Measurements from ENCODE around the gene TNNT2. TPM values are rescaled to one million over a fixed set of nuclear protein-coding genes. Genes with fewer than 3 reads are reported as not detected.

Gene TNNT2
- total RNA-seq, 1 donor from 2014 or later = 9.7 TPM

DNA sequence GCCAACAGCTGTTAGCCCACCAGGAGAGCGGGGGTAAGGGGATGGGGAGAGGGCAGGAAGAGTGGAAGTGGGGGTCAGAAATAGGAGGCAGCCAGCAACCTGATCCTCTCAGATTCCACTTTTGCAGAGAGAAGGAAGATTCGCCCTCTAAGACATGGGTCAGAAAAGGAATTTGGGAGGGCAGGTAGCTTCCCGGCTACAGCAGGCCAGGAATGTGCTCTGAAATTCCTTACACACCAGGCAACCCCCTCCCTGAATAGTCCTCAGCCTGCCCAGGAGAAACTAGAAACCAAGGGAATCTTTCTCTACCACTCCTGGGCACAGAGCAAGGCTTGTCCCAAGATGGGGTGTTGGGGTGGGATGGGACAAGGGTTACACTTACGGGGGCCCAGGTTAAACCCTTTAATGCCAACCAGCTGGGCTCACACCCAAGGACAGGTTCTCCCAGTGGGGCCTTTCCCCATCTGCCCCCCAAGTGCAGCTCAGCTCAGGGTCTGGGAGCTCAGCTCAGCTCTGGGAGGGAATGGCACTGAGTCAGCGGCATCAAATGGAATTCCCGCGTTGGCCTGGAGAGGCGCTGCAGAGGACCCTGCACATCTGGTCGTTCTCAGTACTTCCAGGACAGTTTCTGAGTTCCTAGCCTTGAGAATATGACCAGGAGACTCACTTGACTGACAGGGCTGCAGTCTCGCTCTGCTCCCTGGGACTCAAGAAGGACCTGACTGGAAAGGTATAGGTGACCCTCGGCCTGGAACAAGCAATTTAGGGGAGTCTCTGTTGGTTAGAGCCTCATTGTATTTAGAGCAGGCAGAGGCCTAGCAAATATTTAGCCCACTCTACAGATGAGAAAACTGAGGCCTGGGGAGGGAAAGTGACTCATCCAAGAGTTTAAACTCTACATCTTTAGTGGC lies 761 bp downstream of the TNNT2 start:
- no peak for DNase-seq

DNA sequence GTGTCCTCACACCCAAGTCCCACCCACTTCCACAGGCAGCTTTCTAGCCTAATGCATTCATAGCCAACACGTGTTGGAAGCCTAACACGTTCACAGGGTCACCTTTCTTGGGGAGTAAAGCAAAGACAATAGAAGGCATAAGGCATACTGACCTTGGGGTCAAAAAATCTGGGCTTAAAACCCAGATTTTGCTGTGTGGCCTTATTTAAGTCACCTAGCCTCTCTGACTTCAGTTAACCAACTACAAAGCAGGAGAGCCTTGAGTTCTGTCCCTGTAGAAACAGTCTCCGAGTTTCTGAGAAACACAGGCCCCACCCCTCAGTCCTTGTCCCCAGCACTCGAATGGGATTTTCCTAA lies 1.4 kb downstream of the TNNT2 start:
- no peak for DNase-seq

DNA sequence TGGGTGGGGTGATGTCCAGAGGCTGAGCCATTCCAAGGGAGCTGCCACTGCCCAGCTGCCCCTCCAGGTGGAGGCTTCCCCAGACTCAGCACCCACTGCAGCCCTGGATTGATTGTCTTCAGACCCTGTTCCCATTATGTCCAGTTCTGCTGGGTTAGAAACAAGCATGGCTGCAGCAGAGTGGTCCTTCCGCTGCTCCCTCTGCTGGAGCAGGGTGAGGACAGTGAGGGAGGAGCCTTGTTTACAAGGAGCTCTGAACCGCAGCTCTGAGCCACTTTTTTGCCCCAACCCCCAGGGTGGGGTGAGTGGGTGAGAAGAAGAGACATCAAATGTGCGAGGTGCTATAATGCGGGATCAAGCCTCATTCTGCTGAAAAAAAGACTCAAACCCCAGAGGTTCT lies 2.3 kb downstream of the TNNT2 start:
- no peak for DNase-seq

DNA sequence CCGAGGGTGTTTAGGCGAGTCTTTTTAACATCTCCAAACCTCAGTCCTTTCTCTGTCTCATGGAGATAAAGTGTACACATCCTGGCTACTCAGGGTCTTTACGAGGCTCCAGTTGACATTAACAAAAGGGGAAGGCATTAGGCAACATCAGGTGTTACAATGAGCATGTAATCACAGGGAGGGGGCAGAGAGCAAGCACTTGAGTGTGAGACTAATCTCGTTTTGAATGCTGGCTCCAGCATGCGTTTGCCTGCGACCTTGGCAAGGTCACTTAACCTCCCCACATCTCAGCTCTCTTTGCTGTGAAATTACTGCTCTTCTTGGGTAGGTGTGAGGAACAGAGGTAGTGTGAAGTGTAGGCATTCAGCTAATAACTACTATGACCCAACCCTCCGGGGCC lies 3.1 kb downstream of the TNNT2 start:
- no peak for DNase-seq

DNA sequence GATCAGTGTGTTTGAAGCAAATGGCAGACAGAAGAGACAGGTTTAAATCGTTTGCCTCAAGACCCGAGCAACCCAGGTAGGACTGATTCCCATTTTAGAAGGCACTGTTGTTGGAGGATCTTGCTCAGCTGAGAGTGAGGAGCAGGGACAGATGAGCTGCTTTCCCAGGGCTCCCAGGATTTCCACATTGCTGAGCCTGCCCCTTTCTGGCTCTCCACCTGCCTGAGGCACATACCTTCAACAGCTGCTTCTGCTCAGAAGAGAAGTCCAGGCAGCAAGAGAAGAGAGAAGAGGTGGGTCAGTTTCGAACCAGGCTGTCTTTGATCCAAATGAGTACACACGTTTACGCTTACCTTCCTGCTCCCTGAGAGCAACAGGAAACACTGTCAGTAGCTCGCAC lies 5.7 kb downstream of the TNNT2 start:
- no peak for DNase-seq

DNA sequence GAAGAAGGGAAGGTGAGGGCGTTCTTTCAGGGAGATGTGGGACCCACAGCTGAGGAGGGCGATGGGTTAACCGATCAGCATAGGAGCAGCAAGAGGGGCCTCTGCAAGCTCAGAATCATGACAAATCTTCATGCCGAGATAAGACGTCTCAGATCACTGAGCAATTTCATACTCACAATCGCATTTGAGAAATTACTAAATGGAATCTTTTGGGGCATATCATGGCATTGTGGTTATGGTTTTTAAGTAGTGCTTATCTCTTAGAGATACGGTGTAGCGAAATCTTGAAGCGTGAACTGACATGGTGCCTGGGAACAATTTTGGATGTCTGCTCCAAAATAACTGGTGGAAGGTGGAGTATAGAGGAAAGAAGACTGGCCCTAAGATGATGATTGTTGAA lies 6.2 kb downstream of the TNNT2 start:
- no peak for DNase-seq

- DNase-seq = no peak
These were observed 7.0 kb downstream of the TNNT2 start for GRCh38 chr1:201370500-201370899.

DNA sequence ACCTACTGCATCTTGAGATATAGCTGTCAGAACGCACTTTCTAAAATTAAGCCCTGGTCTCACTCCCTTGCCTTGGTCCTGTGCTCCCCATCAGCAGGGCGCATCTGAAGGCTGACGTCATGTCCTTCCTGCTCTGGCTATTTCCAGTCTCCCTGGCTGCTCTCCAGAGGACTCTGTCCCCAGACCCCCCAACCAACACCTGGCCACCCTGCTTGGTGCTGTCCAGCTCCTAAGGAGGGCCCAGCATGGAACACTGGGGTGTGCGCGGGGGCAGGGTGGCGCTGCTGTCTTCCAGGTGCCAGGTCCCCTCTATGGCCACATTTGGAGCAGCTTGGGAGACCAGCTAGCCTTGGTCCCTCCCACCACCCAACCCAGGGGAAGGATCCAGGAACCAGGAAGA lies 8.3 kb downstream of the TNNT2 start:
- DNase-seq = no peak

- no peak for DNase-seq
These were observed 10.8 kb downstream of the TNNT2 start for GRCh38 chr1:201366696-201367095.

DNA sequence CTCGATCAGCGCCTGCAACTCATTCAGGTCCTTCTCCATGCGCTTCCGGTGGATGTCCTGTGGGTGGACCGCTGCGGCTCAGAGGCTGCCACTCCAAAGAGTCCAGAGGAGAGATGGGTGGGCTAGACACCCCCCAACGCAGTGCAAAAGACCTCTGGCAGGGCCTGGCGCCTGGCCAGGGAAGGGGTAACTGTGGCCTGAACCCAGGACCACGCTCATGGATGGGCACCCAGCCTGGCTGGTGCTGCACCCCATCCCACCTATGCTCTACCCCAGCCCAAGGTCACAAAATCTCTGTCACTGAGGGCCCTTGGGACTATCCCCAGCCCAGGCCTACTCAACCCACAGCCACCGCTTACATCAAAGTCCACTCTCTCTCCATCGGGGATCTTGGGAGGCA lies 12.2 kb downstream of the TNNT2 start:
- DNase-seq = no peak

DNA sequence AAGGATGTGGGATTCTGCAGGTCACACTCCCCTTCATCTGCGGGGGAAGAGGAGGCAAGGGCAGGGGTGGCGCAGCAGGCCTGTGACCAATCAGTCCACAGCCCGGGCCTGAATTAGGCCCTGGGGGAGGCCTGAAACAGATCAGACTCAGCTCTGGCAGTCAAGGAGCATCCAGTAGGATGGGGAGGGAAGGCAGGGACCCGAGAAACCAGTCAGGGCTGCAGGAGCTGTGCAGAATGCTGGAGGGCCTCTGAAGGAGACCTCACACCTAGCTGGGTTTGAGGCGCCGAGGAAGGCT lies 12.7 kb downstream of the TNNT2 start:
- no peak for DNase-seq

- DNase-seq = no peak
These were observed 14.0 kb downstream of the TNNT2 start for GRCh38 chr1:201363467-201363866.

DNA sequence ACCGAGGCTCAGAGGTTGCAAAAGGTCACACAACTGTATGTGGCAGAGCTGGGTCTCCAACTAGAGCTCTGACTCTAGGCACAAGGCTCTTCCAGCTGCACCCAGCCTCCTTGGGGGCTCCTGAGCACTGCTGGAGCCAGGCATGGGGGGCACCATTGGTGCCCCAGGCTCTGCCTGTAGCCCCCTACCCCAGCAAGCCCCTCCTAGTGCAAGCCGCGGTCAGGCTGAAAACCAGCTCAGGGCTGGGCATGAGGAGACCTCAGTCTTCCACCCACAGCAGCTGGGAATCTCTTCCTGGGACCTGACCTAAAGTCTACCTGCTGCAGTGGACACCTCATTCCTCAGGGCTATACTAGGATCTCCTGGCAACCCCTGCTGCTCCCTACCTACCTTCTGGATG lies 14.6 kb downstream of the TNNT2 start:
- no peak for DNase-seq

DNA sequence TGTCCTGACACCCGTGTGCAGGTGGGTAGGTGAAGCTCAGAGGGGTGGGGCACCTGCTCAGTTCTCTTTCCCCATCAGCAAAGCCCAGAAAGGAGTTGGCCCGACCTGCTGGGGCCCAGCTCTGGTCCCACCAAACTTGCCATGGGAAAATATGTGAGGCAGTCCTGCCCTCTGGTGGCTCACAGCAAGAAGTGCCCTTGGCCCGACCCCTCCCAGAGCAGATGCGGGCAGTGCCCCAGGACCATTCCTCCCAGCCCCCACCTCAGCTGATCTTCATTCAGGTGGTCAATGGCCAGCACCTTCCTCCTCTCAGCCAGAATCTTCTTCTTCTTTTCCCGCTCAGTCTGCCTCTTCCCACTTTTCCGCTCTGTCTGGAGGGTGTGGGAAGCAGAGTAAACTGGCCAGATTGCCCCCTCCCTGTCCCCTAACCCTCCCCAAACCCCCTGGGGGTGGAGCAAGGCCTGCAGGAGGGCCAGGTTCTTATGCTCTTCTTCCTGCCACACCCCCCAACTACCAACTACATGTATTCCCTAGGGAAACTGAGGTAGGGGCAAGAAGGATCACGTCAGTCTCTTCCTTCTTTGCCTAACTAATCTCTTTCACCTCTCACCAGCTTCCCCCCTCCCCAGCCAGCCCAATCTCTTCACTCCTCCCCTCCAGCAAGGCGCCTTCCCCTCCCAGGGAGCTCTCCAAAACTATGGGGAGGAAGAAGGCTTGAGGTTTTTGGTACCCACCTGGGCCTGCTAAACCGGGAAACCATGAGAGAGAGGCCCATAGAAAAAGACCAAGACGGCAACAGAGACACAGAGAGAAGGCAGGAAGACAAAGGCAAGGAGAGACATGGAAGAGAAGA lies 15.6 kb downstream of the TNNT2 start:
- peak; percentile 34 for DNase-seq

- no peak for DNase-seq
These were observed 16.4 kb downstream of the TNNT2 start for GRCh38 chr1:201360901-201361651.

GRCh38 chr1:201360486-201360885 lies 17.0 kb downstream of the TNNT2 start:
- DNase-seq = no peak

DNA sequence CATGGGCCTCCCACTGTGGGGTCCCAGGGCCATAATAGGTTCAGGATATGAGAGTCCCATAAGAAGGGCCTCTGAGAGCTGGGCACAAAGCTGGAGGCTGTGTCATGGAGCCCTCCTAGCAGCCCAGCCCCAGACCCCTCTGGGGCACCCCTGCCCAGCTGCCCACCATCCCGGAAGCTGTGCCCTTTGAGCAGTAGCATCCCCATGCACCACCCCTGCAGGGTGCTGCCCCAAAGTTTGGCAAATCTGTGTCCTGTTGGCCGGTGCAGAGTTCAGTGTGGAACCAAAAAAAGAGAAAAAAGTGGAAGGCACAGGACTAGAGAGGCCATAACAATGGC lies 17.6 kb downstream of the TNNT2 start:
- DNase-seq = no peak

DNA sequence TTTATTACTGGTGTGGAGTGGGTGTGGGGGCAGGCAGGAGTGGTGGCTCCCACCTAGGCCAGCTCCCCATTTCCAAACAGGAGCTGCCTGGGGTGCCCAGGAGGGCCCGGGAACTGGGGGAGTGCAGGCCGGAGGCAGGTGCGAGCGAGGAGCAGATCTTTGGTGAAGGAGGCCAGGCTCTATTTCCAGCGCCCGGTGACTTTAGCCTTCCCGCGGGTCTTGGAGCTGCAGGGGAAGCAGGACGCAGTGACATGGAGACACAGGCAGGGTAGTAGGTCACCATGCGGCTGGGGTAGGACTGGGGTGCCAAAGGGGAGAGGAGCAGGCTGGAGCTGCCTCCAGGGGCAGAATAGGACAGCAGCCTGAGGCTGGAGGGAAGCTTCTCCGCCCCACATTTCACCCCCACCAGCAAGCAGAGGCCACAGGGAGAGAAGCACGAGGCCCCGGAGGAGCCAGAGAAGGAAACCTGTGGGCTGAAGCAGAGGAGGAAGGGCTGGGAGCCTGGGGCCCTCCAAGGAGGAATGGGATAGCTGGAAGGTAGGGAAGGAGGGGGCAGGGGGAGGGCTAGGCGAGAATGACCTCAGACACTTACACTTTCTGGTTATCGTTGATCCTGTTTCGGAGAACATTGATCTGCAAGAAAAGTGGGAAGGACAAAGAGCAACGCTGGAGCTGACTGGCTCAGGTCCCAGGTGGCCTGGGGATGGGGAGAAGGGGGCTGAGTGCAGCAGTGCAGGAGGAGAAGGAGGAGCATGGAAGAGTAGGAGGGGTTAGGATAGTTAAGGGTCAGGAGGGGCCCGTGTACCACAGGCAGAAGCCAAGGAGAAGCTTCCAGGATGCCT lies 18.2 kb downstream of the TNNT2 start:
- no peak for DNase-seq

DNA sequence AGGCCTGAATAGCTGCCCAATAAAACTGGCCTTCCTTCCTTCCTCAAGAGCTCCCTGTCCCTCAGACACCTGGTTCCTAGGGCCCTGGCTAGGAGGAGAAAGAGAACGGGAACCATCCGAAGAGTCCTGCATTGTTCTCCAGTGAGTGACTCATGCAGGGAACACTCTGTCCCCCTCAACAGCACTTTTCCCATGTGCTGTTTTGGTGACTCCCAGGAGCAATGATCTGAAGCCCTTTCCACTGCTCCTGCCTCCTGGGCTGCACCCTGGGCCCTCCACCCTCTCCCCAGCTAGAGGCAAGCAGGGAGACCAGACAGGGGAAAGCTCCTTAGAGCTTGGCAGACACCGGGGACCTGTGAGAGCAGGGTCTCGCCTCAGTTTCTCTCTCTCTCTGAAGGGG lies 18.9 kb downstream of the TNNT2 start:
- no peak for DNase-seq

DNA sequence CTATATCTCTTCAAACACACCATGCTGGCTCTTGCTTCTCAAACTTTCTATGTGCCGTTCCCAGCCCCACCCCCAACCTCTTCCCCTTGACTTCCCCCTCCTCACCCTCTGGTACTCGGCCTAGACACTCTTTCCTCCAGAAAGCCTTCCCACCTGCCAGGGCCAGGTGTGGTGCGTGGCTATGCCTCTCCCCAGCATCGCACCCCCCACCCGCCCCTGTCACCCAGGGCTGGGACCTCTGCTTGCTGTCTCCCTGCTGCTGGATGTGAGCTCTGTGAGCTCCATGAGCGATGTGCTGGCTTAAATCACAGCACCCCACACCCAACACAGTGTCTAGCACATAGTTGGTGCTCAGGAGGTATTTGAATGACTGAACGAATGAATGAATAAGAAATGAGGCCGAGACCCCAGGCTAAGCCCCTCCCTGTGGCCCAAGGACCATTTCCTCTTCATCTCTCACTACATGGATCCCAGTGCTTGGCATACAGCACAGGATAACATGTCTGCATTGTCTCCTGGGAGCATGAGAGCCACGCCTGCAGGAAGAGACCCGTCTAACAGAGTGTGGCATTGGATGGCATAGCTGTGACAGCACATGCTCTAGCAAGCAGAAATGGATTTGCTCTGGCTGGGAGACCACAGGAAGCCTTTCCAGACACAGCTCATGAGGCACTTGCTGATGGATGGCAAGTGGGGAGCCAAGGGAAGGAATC lies 19.7 kb downstream of the TNNT2 start:
- no peak for DNase-seq

- no peak for DNase-seq
These were observed 20.3 kb downstream of the TNNT2 start for GRCh38 chr1:201357211-201357610.

- DNase-seq = no peak
These were observed 20.8 kb downstream of the TNNT2 start for GRCh38 chr1:201356701-201357100.

All from skin of body (tissue), 2 donors.